Omental fat pad (tissue), 4 donors: ENCODE measurements around the gene LCLAT1. TPM values are rescaled to one million over a fixed set of nuclear protein-coding genes. Genes with fewer than 3 reads are reported as not detected.

Source experiments
- ATAC-seq: fragments of 150-250 bp; one replicate; pipeline ENCODE4 v1.9.1; 2016; ENCODE audit warnings: mild to moderate bottlenecking, moderate library complexity; ENCODE audit not compliant: low FRiP score
- DNase-seq: peaks from one replicate; pipeline ENCODE4 v3.0.0-alpha.2; 2019; ENCODE audit warnings: low spot score
- total RNA-seq, 4 donors: library from RNA; depleted of rRNA; stranded (reverse); fragments of >200 nt; gene quantifications; one replicate each; pipeline ENCODE4 v1.1.0, GENCODE V29; 2016
- TF ChIP-seq, protein P1 (sequence below), 3 donors: fragments of 450-650 bp; IDR thresholded peaks; one replicate each; pipeline ENCODE4 v1.5.1; 2016 to 2017; ENCODE audit warnings: antibody characterized with exemption in 3 of 3, mild to moderate bottlenecking in 3 of 3, moderate library complexity in 2 of 3

Gene LCLAT1
- total RNA-seq, 4 donors from 2014 or later = 6.7 to 10.9 (median 8.7) TPM

GRCh38 chr2:30664761-30665358 is 217.8 kb downstream of the LCLAT1 start:
- DNase-seq = no peak
- TF ChIP-seq, protein P1, sequence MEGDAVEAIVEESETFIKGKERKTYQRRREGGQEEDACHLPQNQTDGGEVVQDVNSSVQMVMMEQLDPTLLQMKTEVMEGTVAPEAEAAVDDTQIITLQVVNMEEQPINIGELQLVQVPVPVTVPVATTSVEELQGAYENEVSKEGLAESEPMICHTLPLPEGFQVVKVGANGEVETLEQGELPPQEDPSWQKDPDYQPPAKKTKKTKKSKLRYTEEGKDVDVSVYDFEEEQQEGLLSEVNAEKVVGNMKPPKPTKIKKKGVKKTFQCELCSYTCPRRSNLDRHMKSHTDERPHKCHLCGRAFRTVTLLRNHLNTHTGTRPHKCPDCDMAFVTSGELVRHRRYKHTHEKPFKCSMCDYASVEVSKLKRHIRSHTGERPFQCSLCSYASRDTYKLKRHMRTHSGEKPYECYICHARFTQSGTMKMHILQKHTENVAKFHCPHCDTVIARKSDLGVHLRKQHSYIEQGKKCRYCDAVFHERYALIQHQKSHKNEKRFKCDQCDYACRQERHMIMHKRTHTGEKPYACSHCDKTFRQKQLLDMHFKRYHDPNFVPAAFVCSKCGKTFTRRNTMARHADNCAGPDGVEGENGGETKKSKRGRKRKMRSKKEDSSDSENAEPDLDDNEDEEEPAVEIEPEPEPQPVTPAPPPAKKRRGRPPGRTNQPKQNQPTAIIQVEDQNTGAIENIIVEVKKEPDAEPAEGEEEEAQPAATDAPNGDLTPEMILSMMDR (IDR thresholded peaks at IDR 0.05) = no peak
- ATAC-seq = no peak

DNA sequence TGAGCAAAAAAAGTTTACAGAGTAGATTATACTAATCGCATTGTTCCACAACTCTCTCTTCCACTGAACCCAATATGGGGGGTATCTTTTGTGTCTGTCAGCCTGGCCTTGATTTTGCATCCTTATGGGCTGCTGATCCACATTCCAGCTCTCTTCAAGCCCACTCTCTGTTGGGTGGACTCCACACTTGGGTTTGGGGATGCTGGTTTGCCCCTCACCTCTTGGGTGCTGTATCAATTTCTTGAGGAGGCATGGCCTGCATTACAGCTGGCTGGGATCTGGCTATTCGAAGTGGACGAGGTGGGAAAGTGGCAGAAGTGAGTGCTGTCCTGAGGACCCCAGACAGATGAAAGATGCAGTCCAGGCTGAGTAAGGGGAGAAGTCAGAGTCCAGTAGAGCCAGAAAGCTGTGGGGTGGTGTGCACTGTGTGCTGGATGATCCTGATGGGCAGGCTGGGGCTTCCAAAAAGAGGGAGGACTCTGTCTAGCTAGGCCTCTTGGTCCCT is 218.8 kb downstream of the LCLAT1 start:
- no peak for ATAC-seq
- no peak for DNase-seq
- TF ChIP-seq, protein P1 (IDR thresholded peaks at IDR 0.05) = no peak

DNA sequence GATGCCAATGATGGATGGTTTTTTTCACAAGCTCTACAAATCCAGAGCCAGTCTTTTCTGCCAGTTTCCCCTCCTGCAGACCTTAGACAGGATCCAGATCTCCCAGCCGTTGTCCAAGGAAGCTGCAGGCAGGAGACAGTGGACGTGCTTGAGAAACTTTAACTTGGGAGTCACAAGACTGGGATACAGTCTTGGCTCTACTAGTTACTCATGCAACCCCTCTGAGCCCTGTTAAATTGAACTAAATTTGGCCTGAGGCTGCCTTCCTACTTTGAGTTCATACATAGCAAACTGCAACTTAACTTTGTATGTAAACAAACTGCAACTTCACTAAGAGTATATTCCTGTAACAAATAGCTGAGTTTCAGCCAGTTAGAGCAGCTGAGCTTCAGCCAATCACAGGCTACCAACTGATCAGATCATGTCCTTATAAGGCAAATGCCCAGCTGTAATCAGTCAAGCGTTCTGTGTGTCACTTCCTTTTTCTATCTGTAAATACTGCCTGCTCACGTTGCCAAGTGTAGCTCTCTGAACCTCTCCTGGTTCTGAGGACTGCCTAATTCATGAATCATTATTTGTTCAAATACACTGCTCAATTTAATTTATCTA is 219.3 kb downstream of the LCLAT1 start:
- ATAC-seq (no peak), DNase-seq (no peak)
- TF ChIP-seq, protein P1 (IDR thresholded peaks at IDR 0.05) = no peak

DNA sequence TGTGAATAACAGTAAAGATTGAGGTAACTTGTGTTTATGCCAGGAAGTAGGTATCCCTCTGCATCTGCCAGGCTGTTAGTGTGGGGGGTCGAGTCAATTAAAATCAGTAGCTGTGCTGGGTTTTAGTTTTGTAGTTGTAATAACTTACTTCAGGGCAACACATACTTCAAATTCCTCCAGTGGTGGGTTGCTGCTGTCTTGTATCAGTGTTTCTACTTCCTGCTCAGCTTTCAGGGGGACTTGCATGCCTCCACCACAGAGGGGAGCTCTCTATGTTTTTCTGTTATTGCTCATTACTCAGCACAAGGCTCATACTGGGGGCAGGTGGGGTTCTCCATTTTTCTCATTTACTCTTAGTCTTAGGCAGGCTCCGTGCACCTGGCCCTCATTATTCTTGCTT is 223.4 kb downstream of the LCLAT1 start:
- DNase-seq (no peak), ATAC-seq (no peak)
- TF ChIP-seq, protein P1 (IDR thresholded peaks at IDR 0.05) = no peak

GRCh38 chr2:30673127-30673526 is 226.1 kb downstream of the LCLAT1 start:
- DNase-seq = no peak
- ATAC-seq = no peak
- TF ChIP-seq, protein P1 (IDR thresholded peaks at IDR 0.05) = no peak

- TF ChIP-seq, protein P1 (IDR thresholded peaks at IDR 0.05) = no peak
- ATAC-seq (no peak), DNase-seq (no peak)
Measured at GRCh38 chr2:30675758-30676157, 228.7 kb downstream of the LCLAT1 start.

GRCh38 chr2:30677231-30677630 is 230.2 kb downstream of the LCLAT1 start:
- TF ChIP-seq, protein P1 (IDR thresholded peaks at IDR 0.05) = no peak
- ATAC-seq = no peak
- DNase-seq = no peak
